Vagina (tissue), 2 donors: ENCODE data around the gene LACTBL1. TPM values are rescaled to one million over a fixed set of nuclear protein-coding genes. Genes with fewer than 3 reads are reported as not detected.
"Not testable (repeated sequence)": the region's sequence is repeated elsewhere in the genome, so short reads cannot be mapped to it uniquely, and the experiment has no call there.

ENCODE experiments used
- DNase-seq, 2 donors: peaks; one replicate each; pipeline ENCODE4 v3.0.0-alpha.2; 2017; ENCODE audit errors: extremely low spot score in 2 of 2
- H3K27ac ChIP-seq: fragments of 200-600 bp; sonication (generic); one replicate; pipeline ENCODE4 v1.5.1; 2019
- H3K27me3 ChIP-seq: fragments of 200-600 bp; sonication (generic); one replicate; pipeline ENCODE4 v1.5.1; 2019
- H3K36me3 ChIP-seq, 2 donors: fragments of 200-600 bp; sonication (generic); one replicate each; pipeline ENCODE4 v1.5.1; 2017 to 2019
- H3K4me1 ChIP-seq: fragments of 200-600 bp; sonication (generic); one replicate; pipeline ENCODE4 v1.5.1; 2019
- H3K4me3 ChIP-seq, 2 donors: fragments of 200-600 bp; sonication (generic); 1 replicate in 1 of 2; 2 replicates in 1 of 2; pipeline ENCODE4 v1.5.1; 2016 to 2019
- H3K9me3 ChIP-seq: fragments of 200-600 bp; sonication (generic); one replicate; pipeline ENCODE4 v1.5.1; 2019
- CTCF ChIP-seq, 3 experiments: fragments of 450-650 bp in 2 of 3; fragments of 200-600 bp in 1 of 3; sonication (generic) in 1 of 3; IDR thresholded peaks; one replicate each; pipeline ENCODE4 v1.5.1; 2017 to 2019; ENCODE audit warnings: antibody characterized with exemption in 3 of 3, mild to moderate bottlenecking in 2 of 3, moderate library complexity in 2 of 3
- POLR2A ChIP-seq, 2 donors: fragments of 450-650 bp; IDR thresholded peaks; one replicate each; pipeline ENCODE4 v1.6.1; 2017; ENCODE audit warnings: antibody characterized with exemption in 2 of 2, mild to moderate bottlenecking in 2 of 2, moderate library complexity in 2 of 2
- POLR2AphosphoS5 ChIP-seq, 2 donors: sonication (generic); formaldehyde crosslinking; IDR thresholded peaks; one replicate each; pipeline ENCODE4 v1.9.0; 2017; ENCODE audit warnings: antibody characterized with exemption in 2 of 2, mild to moderate bottlenecking in 2 of 2, low read depth in 1 of 2; ENCODE audit not compliant: insufficient read depth in 1 of 2
- intact Hi-C: fragments of 100-400 bp; cut with DNase I; formaldehyde crosslinking; loops from one replicate; pipeline ENCODE4 v1.15.1; 2023
- total RNA-seq: library from RNA; depleted of rRNA; stranded (reverse); fragments of >200 nt; gene quantifications from one replicate; pipeline ENCODE4 v1.2.3, GENCODE V29; 2016

The LACTBL1 gene
- total RNA-seq, 1 donor from 2014 or later, result not detected

GRCh38 chr1:23007106-23007505 is 34.4 kb upstream of the LACTBL1 start:
- no peaks in the 10 kb centered on the region for H3K4me1 ChIP-seq
- DNase-seq, result no peak
- no peaks in the 10 kb centered on the region for H3K27me3 ChIP-seq
- H3K27ac ChIP-seq, result no peak overlapping the region
- no peaks in the 10 kb centered on the region for H3K36me3 ChIP-seq
- no peaks in the 10 kb centered on the region for H3K9me3 ChIP-seq
- H3K4me3 ChIP-seq, result no peak overlapping the region
- TF ChIP-seq CTCF (IDR thresholded peaks at IDR 0.05) (no peak), POLR2A (IDR thresholded peaks at IDR 0.05) (no peak), POLR2AphosphoS5 (IDR thresholded peaks at IDR 0.05; ENCODE audit: insufficient read depth in 1 of 2, low read depth in 1 of 2) (no peak)
- intact Hi-C loops, result no loop called here

GRCh38 chr1:23004769-23005168 is 32.1 kb upstream of the LACTBL1 start:
- H3K4me3 ChIP-seq, H3K4me1 ChIP-seq, DNase-seq, H3K36me3 ChIP-seq, H3K27me3 ChIP-seq, H3K27ac ChIP-seq, H3K9me3 ChIP-seq, intact Hi-C loops: not testable (repeated sequence)

GRCh38 chr1:23004112-23004511 is 31.4 kb upstream of the LACTBL1 start:
- Histone ChIP-seq H3K27ac (no peak overlapping the region), H3K36me3 (no peaks in the 10 kb centered on the region), H3K27me3 (no peaks in the 10 kb centered on the region), H3K4me3 (no peak overlapping the region), H3K9me3 (no peaks in the 10 kb centered on the region), H3K4me1 (no peaks in the 10 kb centered on the region)
- intact Hi-C loops, result no loop called here
- no peak for DNase-seq
- TF ChIP-seq POLR2A (IDR thresholded peaks at IDR 0.05) (no peak), CTCF (IDR thresholded peaks at IDR 0.05) (no peak), POLR2AphosphoS5 (IDR thresholded peaks at IDR 0.05; ENCODE audit: insufficient read depth in 1 of 2, low read depth in 1 of 2) (no peak)

- H3K27ac ChIP-seq, H3K4me1 ChIP-seq, H3K36me3 ChIP-seq, H3K4me3 ChIP-seq, H3K27me3 ChIP-seq, H3K9me3 ChIP-seq, intact Hi-C loops, DNase-seq: not testable (repeated sequence)
Observed at GRCh38 chr1:23002218-23002617, 29.6 kb upstream of the LACTBL1 start.

GRCh38 chr1:23000133-23000532 is 27.5 kb upstream of the LACTBL1 start:
- H3K27me3 ChIP-seq, H3K36me3 ChIP-seq, H3K9me3 ChIP-seq, H3K27ac ChIP-seq, H3K4me1 ChIP-seq, intact Hi-C loops, H3K4me3 ChIP-seq, DNase-seq: not testable (repeated sequence)

- H3K27me3 ChIP-seq, DNase-seq, H3K36me3 ChIP-seq, H3K4me1 ChIP-seq, intact Hi-C loops, H3K9me3 ChIP-seq, H3K4me3 ChIP-seq, H3K27ac ChIP-seq: not testable (repeated sequence)
Observed at GRCh38 chr1:22997528-22997927, 24.9 kb upstream of the LACTBL1 start.

- intact Hi-C loops, result no loop called here
- no peak for DNase-seq
- Histone ChIP-seq H3K36me3 (no peaks in the 10 kb centered on the region), H3K4me3 (no peak overlapping the region), H3K9me3 (no peaks in the 10 kb centered on the region), H3K4me1 (no peaks in the 10 kb centered on the region), H3K27ac (no peak overlapping the region), H3K27me3 (no peaks in the 10 kb centered on the region)
- TF ChIP-seq CTCF (IDR thresholded peaks at IDR 0.05) (no peak), POLR2AphosphoS5 (IDR thresholded peaks at IDR 0.05; ENCODE audit: insufficient read depth in 1 of 2, low read depth in 1 of 2) (no peak), POLR2A (IDR thresholded peaks at IDR 0.05) (no peak)
Observed at GRCh38 chr1:22995774-22996173, 23.1 kb upstream of the LACTBL1 start.

GRCh38 chr1:22993220-22993795 is 20.6 kb upstream of the LACTBL1 start:
- H3K36me3 ChIP-seq, H3K4me3 ChIP-seq, intact Hi-C loops, H3K27ac ChIP-seq, H3K9me3 ChIP-seq, DNase-seq, H3K4me1 ChIP-seq, H3K27me3 ChIP-seq: not testable (repeated sequence)

GRCh38 chr1:22992384-22992783 is 19.7 kb upstream of the LACTBL1 start:
- DNase-seq, H3K4me1 ChIP-seq, H3K9me3 ChIP-seq, H3K4me3 ChIP-seq, H3K27me3 ChIP-seq, H3K36me3 ChIP-seq, intact Hi-C loops, H3K27ac ChIP-seq: not testable (repeated sequence)
